Measurements from ENCODE around the gene ZNF2. TPM values are rescaled to one million over a fixed set of nuclear protein-coding genes. Genes with fewer than 3 reads are reported as not detected.

ZNF2 gene
- total and polyA plus RNA-seq, 2 of the 13 experiments (the other 11 are each of a cell fraction or from before 2014, with no cell fraction given), result 4.3 to 6.1 TPM

- TF ChIP-seq ZNF7 (CRISPR knock-in tag; IDR thresholded peaks at IDR 0.05) (no peak), ZFP36 (IDR thresholded peaks at IDR 0.05; ENCODE audit: borderline replicate concordance, low read depth, low read length, partially characterized antibody) (no peak), THYN1 (CRISPR knock-in tag; IDR thresholded peaks at IDR 0.05; ENCODE audit: borderline replicate concordance, low read depth) (no peak), RFXAP (CRISPR knock-in tag; IDR thresholded peaks at IDR 0.05; ENCODE audit: borderline replicate concordance) (0 out of 2 replicates have a peak, but pooled peaks have one; percentile 25), POLR2G (IDR thresholded peaks at IDR 0.05; ENCODE audit: low read depth, low read length) (peak; percentile 15; the same call in 1 of the 2 replicates), NFIB (CRISPR knock-in tag; IDR thresholded peaks at IDR 0.05; ENCODE audit: borderline replicate concordance) (no peak), ZNF326 (CRISPR knock-in tag; IDR thresholded peaks at IDR 0.05; ENCODE audit: borderline replicate concordance) (no peak), ZNF766 (CRISPR knock-in tag; IDR thresholded peaks at IDR 0.05; ENCODE audit: borderline replicate concordance) (no peak), LBX2 (CRISPR knock-in tag; IDR thresholded peaks at IDR 0.05; ENCODE audit: borderline replicate concordance) (no peak; the same call in 1 of the 2 replicates), EP300 (IDR thresholded peaks at IDR 0.05; ENCODE audit: low read depth in 2 of 2, low read length in 2 of 2) (no peak), EP300 (CRISPR knock-in tag; IDR thresholded peaks at IDR 0.05; ENCODE audit: borderline replicate concordance) (0 out of 2 replicates have a peak, but pooled peaks have one; percentile 29), ASH2L (IDR thresholded peaks at IDR 0.05; ENCODE audit: insufficient read length, low read depth, low read length) (no peak), FOSL1 (CRISPR knock-in tag; IDR thresholded peaks at IDR 0.05; ENCODE audit: borderline replicate concordance) (no peak), PATZ1 (CRISPR knock-in tag; IDR thresholded peaks at IDR 0.05) (peak; percentile 27; the same call in 1 of the 2 replicates), ZNF230 (CRISPR knock-in tag; IDR thresholded peaks at IDR 0.05) (no peak), SALL2 (CRISPR knock-in tag; IDR thresholded peaks at IDR 0.05) (no peak), PLSCR1 (CRISPR knock-in tag; IDR thresholded peaks at IDR 0.05; ENCODE audit: borderline replicate concordance) (no peak), RXRA (CRISPR knock-in tag; IDR thresholded peaks at IDR 0.05) (no peak)
Measured at GRCh38 chr2:95158891-95159619, 6.6 kb upstream of the ZNF2 start (continued).

Data from HepG2 (cell line).